Measurements from ENCODE around the gene CPNE9. TPM values are rescaled to one million over a fixed set of nuclear protein-coding genes. Genes with fewer than 3 reads are reported as not detected.

The CPNE9 gene
- total and polyA plus RNA-seq, 2 of the 8 experiments (the other 6 are each of a cell fraction or from before 2014, with no cell fraction given), result 4.8 to 6.0 TPM

DNA sequence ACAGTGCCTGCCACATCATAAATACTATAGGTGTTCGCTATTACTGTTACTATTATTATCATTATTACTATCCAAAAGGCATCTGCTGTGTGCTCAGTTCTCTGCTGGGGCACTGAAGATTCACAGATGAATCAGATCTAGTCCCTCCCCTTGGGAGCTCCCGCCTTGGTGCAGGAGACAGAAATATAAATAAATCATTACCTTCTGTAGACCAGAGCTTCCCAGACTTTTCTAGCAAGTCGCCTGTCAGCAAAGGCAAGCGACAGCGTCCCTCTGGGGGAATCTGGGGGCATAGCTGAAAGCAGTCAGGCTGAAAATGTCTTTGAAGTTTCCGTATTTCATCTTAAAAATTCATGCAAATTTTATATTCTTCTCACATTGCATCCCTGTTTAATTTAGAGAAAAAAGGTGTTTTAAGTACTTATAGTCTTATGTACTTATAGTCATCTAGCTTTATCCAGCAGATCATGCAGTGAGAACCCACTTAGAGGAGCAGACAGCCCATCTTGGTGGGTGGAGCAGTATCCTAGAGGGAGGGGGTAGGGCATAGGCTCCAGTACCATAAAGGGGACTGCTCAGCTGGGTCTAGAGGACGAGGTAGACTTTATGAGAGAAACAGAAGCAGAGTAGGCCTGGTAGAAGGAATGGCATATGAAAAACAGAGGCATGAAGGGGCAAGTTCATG lies 17.5 kb downstream of the CPNE9 start:
- H3K4ac ChIP-seq (replicated peaks; ENCODE audit: insufficient read length, low read depth, low read length), result no peak overlapping the region
- no peaks in the 10 kb centered on the region for H3K79me1 ChIP-seq (ENCODE audit: low read depth, low read length)
- H3K4me3 ChIP-seq (ENCODE audit: extremely low read depth in 1 of 4, insufficient read depth in 2 of 4, low read depth in 3 of 4, low read length in 4 of 4), result no peak overlapping the region
- DNase-seq (ENCODE audit: low read depth in 1 of 2, low spot score in 2 of 2) (no peak), FAIRE-seq (no peak)
- POLR2A ChIA-PET (ENCODE audit: partially characterized antibody), result interaction anchor here (1.2 to 1.4 kb wide), 2 partner anchors 13 to 23 kb away, joined by 3 read pairs; no protein-coding TSS in a partner anchor
- H3K27me3 ChIP-seq (replicated peaks in 1 of 4; ENCODE audit: control insufficient read depth in 3 of 4, extremely low read depth in 1 of 4, insufficient read depth in 3 of 4, low read length in 3 of 4), result no peaks in the 10 kb centered on the region
- H3K18ac ChIP-seq (ENCODE audit: extremely low read depth, low read length), result no peak overlapping the region
- no peak overlapping the region for H2AFZ ChIP-seq (ENCODE audit: low read length)
- H2BK5ac ChIP-seq (ENCODE audit: low read depth, low read length), result no peak overlapping the region
- H4K8ac ChIP-seq (ENCODE audit: extremely low read depth, insufficient read depth, low read length), result no peak overlapping the region
- 71% methylated on average over 7 of the region's 7 CpGs; no CpG with 5 or more reads in 1 of the 2 experiments for WGBS, 2 experiments (ENCODE audit: extremely low coverage in 1 of 2, insufficient coverage in 1 of 2, insufficient read length in 1 of 2, insufficient replicate concordance in 2 of 2, low coverage in 1 of 2, low lambda C conversion rate in 2 of 2, missing lambda C conversion rate in 1 of 2)
- CTCF ChIA-PET (ENCODE audit: partially characterized antibody), result interaction anchor here (0.6 to 1.6 kb wide), 9 partner anchors 12 to 218 kb away, joined by 3 to 5 read pairs (median 3); no protein-coding TSS in a partner anchor
- H4K5ac ChIP-seq (ENCODE audit: insufficient read length, low read depth, low read length), result no peak overlapping the region
- no peak overlapping the region for H2AK5ac ChIP-seq (ENCODE audit: low read depth, low read length)
- peaks cover 0 to 1% of the 10 kb centered on the region in 2 experiments for H4K20me1 ChIP-seq (replicated peaks in 1 of 2; ENCODE audit: control insufficient read depth in 1 of 2, insufficient read depth in 2 of 2, low read length in 2 of 2)
- H3K56ac ChIP-seq (replicated peaks; ENCODE audit: insufficient read length, low read depth, low read length), result no peak overlapping the region
- H4K91ac ChIP-seq (replicated peaks; ENCODE audit: insufficient read length, low read length), result no peak overlapping the region
- TF ChIP-seq CHD1 (IDR thresholded peaks at IDR 0.05; ENCODE audit: low read depth, low read length) (no peak), BRCA1 (IDR thresholded peaks at IDR 0.05; ENCODE audit: low read depth, low read length) (no peak)
- TF ChIP-seq, protein P1, sequence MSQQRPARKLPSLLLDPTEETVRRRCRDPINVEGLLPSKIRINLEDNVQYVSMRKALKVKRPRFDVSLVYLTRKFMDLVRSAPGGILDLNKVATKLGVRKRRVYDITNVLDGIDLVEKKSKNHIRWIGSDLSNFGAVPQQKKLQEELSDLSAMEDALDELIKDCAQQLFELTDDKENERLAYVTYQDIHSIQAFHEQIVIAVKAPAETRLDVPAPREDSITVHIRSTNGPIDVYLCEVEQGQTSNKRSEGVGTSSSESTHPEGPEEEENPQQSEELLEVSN (IDR thresholded peaks at IDR 0.05), result no peak
- no peak overlapping the region for H3K23ac ChIP-seq (ENCODE audit: insufficient read length)
- H2BK15ac ChIP-seq (ENCODE audit: low read length), result no peak overlapping the region
- no peaks in the 10 kb centered on the region; a peak in 1 of 7 replicates for H3K4me1 ChIP-seq (replicated peaks in 1 of 4; ENCODE audit: control insufficient read depth in 3 of 4, insufficient read depth in 4 of 4, low read length in 3 of 4)
- H2BK120ac ChIP-seq (replicated peaks; ENCODE audit: low read depth, low read length), result no peak overlapping the region
- H3K23me2 ChIP-seq (ENCODE audit: low read depth, low read length), result peaks cover 8% of the 10 kb centered on the region; the same call in 1 of the 2 replicates
- H3K4me2 ChIP-seq (ENCODE audit: insufficient read depth in 1 of 2, low read depth in 2 of 2, low read length in 2 of 2), result no peak overlapping the region
- H3K14ac ChIP-seq (ENCODE audit: insufficient read length), result no peak overlapping the region
- no peak overlapping the region for H3K27ac ChIP-seq (ENCODE audit: low read depth, low read length)
- H3K9ac ChIP-seq (replicated peaks in 1 of 4; ENCODE audit: extremely low read depth in 1 of 4, low read depth in 3 of 4, low read length in 3 of 4), result no peak overlapping the region
- no peaks in the 10 kb centered on the region for H3K79me2 ChIP-seq (ENCODE audit: control insufficient read depth in 1 of 2, insufficient read depth in 2 of 2, low read length in 2 of 2)
- no peaks in the 10 kb centered on the region for H3K9me3 ChIP-seq (ENCODE audit: insufficient read depth in 2 of 2, low read depth in 1 of 2, low read length in 1 of 2)
- no peak overlapping the region for H2BK20ac ChIP-seq (ENCODE audit: low read length)
- H3K36me3 ChIP-seq (ENCODE audit: control insufficient read depth in 2 of 4, insufficient read depth in 4 of 4, low read length in 3 of 4), result no peaks in the 10 kb centered on the region
- no peak overlapping the region for H2BK12ac ChIP-seq (ENCODE audit: low read depth, low read length)
